GM21786 (cell line): ENCODE data around the gene ELL2.

Experiments
- ATAC-seq: cut with Tn5 transposase; IDR thresholded peaks from one replicate; pipeline ENCODE4 v1.9.1; 2021; ENCODE audit not compliant: unreplicated experiment

The ELL2 gene

GRCh38 chr5:95956900-95957293, 4.8 kb downstream of the ELL2 start:
- ATAC-seq = no peak

GRCh38 chr5:95956021-95956899, 5.4 kb downstream of the ELL2 start:
- no peak for ATAC-seq

GRCh38 chr5:95954716-95955115, 6.9 kb downstream of the ELL2 start:
- ATAC-seq = no peak

- ATAC-seq = no peak
Measured at GRCh38 chr5:95953021-95953702, 8.5 kb downstream of the ELL2 start.

- ATAC-seq = no peak
Measured at GRCh38 chr5:95951916-95952315, 9.7 kb downstream of the ELL2 start.

GRCh38 chr5:95949810-95950209, 11.8 kb downstream of the ELL2 start:
- ATAC-seq = peak; percentile 89

- no peak for ATAC-seq
Measured at GRCh38 chr5:95948631-95949030, 13.0 kb downstream of the ELL2 start.

- ATAC-seq = no peak
Measured at GRCh38 chr5:95946451-95946850, 15.2 kb downstream of the ELL2 start.

- ATAC-seq = no peak
Measured at GRCh38 chr5:95942968-95943367, 18.7 kb downstream of the ELL2 start.

GRCh38 chr5:95942414-95942813, 19.2 kb downstream of the ELL2 start:
- ATAC-seq = no peak

GRCh38 chr5:95941756-95942155, 19.9 kb downstream of the ELL2 start:
- ATAC-seq = no peak

- no peak for ATAC-seq
Measured at GRCh38 chr5:95940758-95941682, 20.6 kb downstream of the ELL2 start.

- ATAC-seq = peak; percentile 86
Measured at GRCh38 chr5:95939465-95939864, 22.2 kb downstream of the ELL2 start.

- ATAC-seq = no peak
Measured at GRCh38 chr5:95938766-95939165, 22.9 kb downstream of the ELL2 start.

GRCh38 chr5:95938347-95938746, 23.3 kb downstream of the ELL2 start:
- no peak for ATAC-seq

- ATAC-seq = no peak
Measured at GRCh38 chr5:95937607-95938152, 24.0 kb downstream of the ELL2 start.

- no peak for ATAC-seq
Measured at GRCh38 chr5:95936812-95937397, 24.7 kb downstream of the ELL2 start.

- no peak for ATAC-seq
Measured at GRCh38 chr5:95935553-95936100, 26.0 kb downstream of the ELL2 start.

- no peak for ATAC-seq
Measured at GRCh38 chr5:95934207-95934804, 27.3 kb downstream of the ELL2 start.

- ATAC-seq = no peak
Measured at GRCh38 chr5:95932941-95933340, 28.7 kb downstream of the ELL2 start.
